Measurements from ENCODE around the gene CXCL11. TPM values are rescaled to one million over a fixed set of nuclear protein-coding genes. Genes with fewer than 3 reads are reported as not detected.

The CXCL11 gene
- total RNA-seq (not detected), polyA plus RNA-seq (ENCODE audit: insufficient read depth, low read depth, low replicate concordance) (not detected)
- long read RNA-seq, donor 1, result 0 reads
- long read RNA-seq, donor 2, result 0 reads
- long read RNA-seq, donor 3, result 0 reads
- long read RNA-seq, donor 4, result 0 reads
- long read RNA-seq, donor 5, result 0 reads
- long read RNA-seq, donor 6, result 0 reads
- long read RNA-seq, donor 7, result 0 reads
- long read RNA-seq, donor 8, result 0 reads
- long read RNA-seq, donor 9, result 0 reads
- long read RNA-seq, donor 10, result 0 reads

GRCh38 chr4:76035799-76036380, at the start of gene CXCL11:
Gene CXCL11, minus strand, starts transcription at chr4:76036070. Its CDS starts 83 bp downstream, at chr4:76035987.
- H3K27ac ChIP-seq (ENCODE audit: low read depth in 2 of 2, low read length in 2 of 2), result no peak within 1 kb of the TSS
- no peak for TF ChIP-seq CTCF (IDR thresholded peaks at IDR 0.05; ENCODE audit: borderline replicate concordance, extremely low read depth, insufficient read depth)

GRCh38 chr4:76084542-76084941, 48.7 kb upstream of the CXCL11 start:
- H3K9me3 ChIP-seq (ENCODE audit: control insufficient read depth in 2 of 3, insufficient read depth in 1 of 3, low read length in 3 of 3), result no peaks in the 10 kb centered on the region
- no peak for DNase-seq
- TF ChIP-seq CTCF (IDR thresholded peaks at IDR 0.05; ENCODE audit: borderline replicate concordance, extremely low read depth, insufficient read depth), result no peak
- no peak overlapping the region for H3K9ac ChIP-seq (ENCODE audit: low read length in 3 of 3)
- FAIRE-seq, result no peak
- peaks cover 0 to 2% (median 0%) of the 10 kb centered on the region in 3 donors for H3K4me1 ChIP-seq (ENCODE audit: control insufficient read depth in 2 of 3, insufficient read depth in 2 of 3, low read depth in 1 of 3, low read length in 3 of 3)
- intact Hi-C loops (cut with DNase I), result no loop called here
- H3K27ac ChIP-seq (ENCODE audit: low read depth in 2 of 2, low read length in 2 of 2), result no peak overlapping the region
- H3K4me3 ChIP-seq (ENCODE audit: low read length in 3 of 3), result no peak overlapping the region
- H3K27me3 ChIP-seq (ENCODE audit: control insufficient read depth, insufficient read depth, low read length), result no peaks in the 10 kb centered on the region
- H3K36me3 ChIP-seq (ENCODE audit: control insufficient read depth in 2 of 3, insufficient read depth in 3 of 3, low read length in 3 of 3), result no peaks in the 10 kb centered on the region

More at GRCh38 chr4:76035799-76036380, at the start of gene CXCL11:
- FAIRE-seq, result no peak
- H3K9me3 ChIP-seq (ENCODE audit: control insufficient read depth in 2 of 3, insufficient read depth in 1 of 3, low read length in 3 of 3), result no peaks in the 10 kb centered on the region
- no peaks in the 10 kb centered on the region for H3K36me3 ChIP-seq (ENCODE audit: control insufficient read depth in 2 of 3, insufficient read depth in 3 of 3, low read length in 3 of 3)
- intact Hi-C loops (cut with DNase I), result no loop called here
- H3K4me3 ChIP-seq (ENCODE audit: low read length in 3 of 3), result no peak within 1 kb of the TSS
- H3K4me1 ChIP-seq (ENCODE audit: control insufficient read depth in 2 of 3, insufficient read depth in 2 of 3, low read depth in 1 of 3, low read length in 3 of 3), result no peaks in the 10 kb centered on the region
- H3K9ac ChIP-seq (ENCODE audit: low read length in 3 of 3), result no peak within 1 kb of the TSS
- no peaks in the 10 kb centered on the region for H3K27me3 ChIP-seq (ENCODE audit: control insufficient read depth, insufficient read depth, low read length)
- DNase-seq, result no peak

- H3K27ac ChIP-seq (ENCODE audit: low read depth in 2 of 2, low read length in 2 of 2), result no peak overlapping the region
- intact Hi-C loops (cut with DNase I), result no loop called here
- FAIRE-seq, result no peak
Observed at GRCh38 chr4:76083386-76083988, 47.6 kb upstream of the CXCL11 start.

More at GRCh38 chr4:76083386-76083988, 47.6 kb upstream of the CXCL11 start:
- no peak for DNase-seq
- Histone ChIP-seq H3K4me3 (ENCODE audit: low read length in 3 of 3) (no peak overlapping the region), H3K36me3 (ENCODE audit: control insufficient read depth in 2 of 3, insufficient read depth in 3 of 3, low read length in 3 of 3) (no peaks in the 10 kb centered on the region), H3K27me3 (ENCODE audit: control insufficient read depth, insufficient read depth, low read length) (no peaks in the 10 kb centered on the region), H3K9ac (ENCODE audit: low read length in 3 of 3) (no peak overlapping the region), H3K4me1 (ENCODE audit: control insufficient read depth in 2 of 3, insufficient read depth in 2 of 3, low read depth in 1 of 3, low read length in 3 of 3) (peaks cover 0 to 2% (median 0%) of the 10 kb centered on the region in 3 donors), H3K9me3 (ENCODE audit: control insufficient read depth in 2 of 3, insufficient read depth in 1 of 3, low read length in 3 of 3) (no peaks in the 10 kb centered on the region)
- TF ChIP-seq CTCF (IDR thresholded peaks at IDR 0.05; ENCODE audit: borderline replicate concordance, extremely low read depth, insufficient read depth), result no peak

Measured in kidney (tissue), 22 donors.